GM13976 (cell line): ENCODE measurements around the gene LIPK.
"Not testable (repeated sequence)": the region's sequence is repeated elsewhere in the genome, so short reads cannot be mapped to it uniquely, and the experiment has no call there.

Source experiments
- DNase-seq: peaks from one replicate; pipeline ENCODE4 v3.0.0; 2012; ENCODE audit warnings: low spot score
- in situ Hi-C: fragments of 300-500 bp; cut with MboI; formaldehyde crosslinking; loops from one replicate; pipeline ENCODE4 v1.12.0; 2022; ENCODE audit warnings: low sequenced_read_pairs, mixed read lengths, inconsistent platforms; ENCODE audit not compliant: unreplicated experiment
- TF ChIP-seq, protein P1 (sequence below): IDR thresholded peaks from 2 replicates; pipeline ENCODE4 v1.5.1; 2012; ENCODE audit warnings: borderline replicate concordance, mild to moderate bottlenecking; ENCODE audit not compliant: insufficient read depth; ENCODE audit errors: extremely low read depth, missing control alignments, control extremely low read depth

LIPK gene

DNA sequence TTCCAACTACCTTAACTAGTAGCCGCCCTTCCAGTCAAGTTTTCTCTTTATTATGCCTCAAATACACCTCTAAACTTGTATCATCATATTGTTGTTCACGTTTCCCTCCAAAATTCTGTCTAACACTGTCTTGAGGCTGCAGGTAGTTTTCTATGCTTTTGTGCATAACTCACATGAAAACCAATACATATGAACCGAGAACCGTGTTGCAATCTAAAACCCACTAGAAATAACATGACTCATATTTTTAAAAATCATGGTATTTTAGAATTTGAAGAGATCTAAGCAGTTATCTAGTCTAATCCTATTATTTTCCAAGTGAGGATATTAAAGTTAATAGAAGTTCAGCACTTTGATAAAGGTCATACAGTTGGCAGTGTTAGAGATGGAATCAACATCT is 23.6 kb upstream of the LIPK start:
- TF ChIP-seq, protein P1, sequence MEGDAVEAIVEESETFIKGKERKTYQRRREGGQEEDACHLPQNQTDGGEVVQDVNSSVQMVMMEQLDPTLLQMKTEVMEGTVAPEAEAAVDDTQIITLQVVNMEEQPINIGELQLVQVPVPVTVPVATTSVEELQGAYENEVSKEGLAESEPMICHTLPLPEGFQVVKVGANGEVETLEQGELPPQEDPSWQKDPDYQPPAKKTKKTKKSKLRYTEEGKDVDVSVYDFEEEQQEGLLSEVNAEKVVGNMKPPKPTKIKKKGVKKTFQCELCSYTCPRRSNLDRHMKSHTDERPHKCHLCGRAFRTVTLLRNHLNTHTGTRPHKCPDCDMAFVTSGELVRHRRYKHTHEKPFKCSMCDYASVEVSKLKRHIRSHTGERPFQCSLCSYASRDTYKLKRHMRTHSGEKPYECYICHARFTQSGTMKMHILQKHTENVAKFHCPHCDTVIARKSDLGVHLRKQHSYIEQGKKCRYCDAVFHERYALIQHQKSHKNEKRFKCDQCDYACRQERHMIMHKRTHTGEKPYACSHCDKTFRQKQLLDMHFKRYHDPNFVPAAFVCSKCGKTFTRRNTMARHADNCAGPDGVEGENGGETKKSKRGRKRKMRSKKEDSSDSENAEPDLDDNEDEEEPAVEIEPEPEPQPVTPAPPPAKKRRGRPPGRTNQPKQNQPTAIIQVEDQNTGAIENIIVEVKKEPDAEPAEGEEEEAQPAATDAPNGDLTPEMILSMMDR, result no peak
- DNase-seq, result no peak
- in situ Hi-C loops, result loop anchor here (10.0 kb wide), 1 partner anchor 132 kb away; no protein-coding TSS in a partner anchor

DNA sequence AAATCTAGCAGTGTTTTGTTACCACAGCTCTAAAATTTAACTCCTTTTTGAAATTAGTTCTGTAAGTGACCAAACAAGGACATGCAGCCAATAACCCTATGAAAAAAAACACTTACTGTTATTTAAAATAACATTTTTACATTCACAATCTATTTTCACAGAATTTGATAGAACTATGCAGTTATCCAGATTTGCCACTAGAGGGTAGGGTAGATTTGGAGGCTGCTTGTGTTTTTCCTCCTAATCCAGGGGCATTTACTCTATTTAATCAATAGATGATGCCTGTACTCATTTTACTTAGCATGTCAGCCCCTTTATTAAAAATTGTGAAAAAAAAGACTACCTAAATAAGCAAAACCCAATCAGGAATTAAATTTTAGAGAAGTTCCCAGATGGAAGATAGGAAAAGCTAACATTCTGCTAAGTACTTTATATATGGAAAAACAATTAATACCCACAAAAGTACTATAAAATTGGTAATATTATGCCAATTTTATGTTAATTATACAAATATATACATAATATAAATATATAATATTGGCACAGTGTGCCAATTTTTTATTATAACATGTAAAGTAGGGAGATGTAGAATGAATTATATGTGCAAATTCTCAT is 18.1 kb upstream of the LIPK start:
- DNase-seq, result peak; percentile 36
- in situ Hi-C loops, result loop anchor here (10.0 kb wide), 1 partner anchor 127 kb away; no protein-coding TSS in a partner anchor

DNA sequence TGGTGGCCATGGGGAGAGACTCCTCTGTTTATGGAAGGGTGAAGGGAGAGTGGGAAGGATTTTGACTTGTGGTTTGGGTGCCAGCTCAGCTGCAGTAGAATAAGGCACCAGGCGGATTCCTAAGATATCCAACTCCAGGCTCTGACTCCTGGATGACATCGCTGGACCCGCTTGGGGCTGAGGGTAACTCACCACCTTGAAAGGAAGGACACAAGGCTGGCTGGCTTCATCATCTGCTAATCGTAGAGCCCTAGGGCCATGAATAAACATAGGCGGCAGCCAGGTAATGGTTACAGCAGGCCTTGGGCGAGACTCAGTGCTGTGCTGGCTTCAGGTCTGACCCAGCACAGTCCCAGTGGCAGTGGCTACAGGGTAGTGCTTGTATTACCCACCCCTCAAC is 16.7 kb upstream of the LIPK start:
- DNase-seq, result no peak
- TF ChIP-seq, protein P1, result no peak
- in situ Hi-C loops, result loop anchor here (10.0 kb wide), 1 partner anchor 125 kb away; no protein-coding TSS in a partner anchor

More for the DNA sequence above, 18.1 kb upstream of the LIPK start:
- TF ChIP-seq, protein P1, result peak; percentile 70

DNA sequence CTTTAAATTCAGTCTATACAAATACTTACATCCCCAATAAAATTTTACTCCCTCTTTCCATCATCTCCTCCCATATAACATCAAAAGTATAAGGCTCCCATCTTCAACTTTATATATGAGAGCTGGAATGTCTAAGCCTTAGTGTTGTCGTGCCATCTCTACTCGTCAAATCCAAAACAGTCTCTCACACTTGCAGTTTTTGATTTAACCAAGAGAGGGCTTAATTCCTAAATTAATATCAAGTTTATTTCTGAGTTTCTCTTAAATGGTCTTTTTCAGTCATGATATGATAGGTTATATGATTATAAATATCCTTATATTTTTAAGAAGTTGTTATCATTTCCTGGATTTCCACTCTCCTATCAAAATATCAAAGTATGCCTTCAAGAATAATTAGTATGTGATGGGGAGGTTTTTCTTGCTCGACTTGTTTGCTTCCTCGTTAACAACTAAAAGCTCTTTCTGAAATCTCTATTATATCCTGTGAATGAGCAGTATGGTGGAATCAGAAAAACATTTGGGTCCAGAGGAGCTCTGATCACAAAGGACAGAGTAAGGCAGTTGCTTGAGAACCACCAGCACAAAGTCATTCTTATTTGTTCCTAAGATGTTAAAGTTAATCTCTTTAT is 12.5 kb upstream of the LIPK start:
- in situ Hi-C loops, result no loop called here
- TF ChIP-seq, protein P1, result no peak
- DNase-seq, result no peak

DNA sequence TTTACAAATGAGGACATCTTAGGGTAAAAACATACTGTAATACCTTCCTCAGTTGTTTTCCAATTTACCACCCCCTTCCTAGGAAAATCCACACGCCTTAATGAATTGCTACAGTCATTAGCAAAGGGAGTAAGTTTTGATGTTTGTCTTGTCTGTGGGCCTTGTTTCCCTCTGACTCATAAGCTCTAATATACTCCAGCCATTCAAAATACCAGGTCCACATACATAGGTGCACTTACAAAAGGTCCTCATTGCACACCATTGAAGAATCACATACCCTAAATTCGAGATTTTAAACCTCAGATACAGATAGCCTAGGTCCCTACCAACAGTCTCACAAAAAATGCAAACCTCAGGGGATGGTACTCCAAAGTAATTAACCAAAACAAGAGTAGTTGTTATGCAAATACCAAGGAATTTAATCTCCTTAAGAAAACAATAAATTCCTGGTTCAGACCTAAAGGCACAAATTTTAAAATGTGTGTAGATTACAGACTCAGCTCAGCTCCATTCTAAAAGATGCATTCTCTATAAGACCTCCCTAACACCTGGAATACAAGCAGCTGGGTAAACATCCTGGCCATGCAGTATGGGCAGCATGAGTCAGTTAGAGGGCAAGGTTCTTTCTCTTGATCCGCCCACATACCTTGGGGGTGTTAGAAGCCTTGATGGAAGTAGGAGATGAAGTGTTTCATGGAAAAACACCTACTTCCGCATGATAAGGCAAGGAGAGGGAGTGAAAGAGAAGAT is 3.0 kb upstream of the LIPK start:
- in situ Hi-C loops, result no loop called here
- no peak for DNase-seq
- TF ChIP-seq, protein P1, result no peak

DNA sequence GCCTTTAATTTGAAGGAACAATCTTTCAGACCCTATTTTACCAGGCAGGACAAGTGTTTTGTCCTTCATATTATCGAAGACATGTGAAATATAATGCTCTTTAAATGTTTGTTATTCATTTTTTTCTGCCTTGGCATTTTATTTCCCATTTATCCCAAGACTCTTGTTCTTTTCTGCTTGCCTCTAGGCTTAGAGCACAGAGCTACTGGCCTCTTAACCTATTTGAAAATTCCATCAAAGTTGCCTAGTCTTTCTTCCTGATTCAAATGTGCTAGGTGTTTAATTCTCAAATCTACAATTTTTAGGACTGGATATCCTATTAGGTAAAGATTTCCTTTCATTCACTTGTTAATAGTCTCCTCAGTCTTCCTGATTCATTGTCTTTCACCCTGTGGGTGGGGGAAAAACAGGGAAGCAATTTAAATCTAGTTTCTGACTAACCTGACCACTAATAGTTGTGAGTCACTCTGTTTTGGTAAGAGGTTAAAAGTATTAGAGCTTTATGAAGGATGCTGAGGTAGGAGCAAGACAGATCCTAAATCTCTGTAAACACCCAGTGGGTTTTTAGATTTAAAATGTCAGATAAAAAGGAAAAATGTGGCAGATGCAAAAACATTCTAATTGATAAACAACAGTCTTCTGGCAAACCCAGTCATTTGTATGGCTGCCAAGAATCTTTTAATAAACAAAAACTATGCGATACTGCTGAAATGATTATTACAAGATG is 1.5 kb downstream of the LIPK start:
- TF ChIP-seq, protein P1, result no peak
- in situ Hi-C loops, result no loop called here
- no peak for DNase-seq

DNA sequence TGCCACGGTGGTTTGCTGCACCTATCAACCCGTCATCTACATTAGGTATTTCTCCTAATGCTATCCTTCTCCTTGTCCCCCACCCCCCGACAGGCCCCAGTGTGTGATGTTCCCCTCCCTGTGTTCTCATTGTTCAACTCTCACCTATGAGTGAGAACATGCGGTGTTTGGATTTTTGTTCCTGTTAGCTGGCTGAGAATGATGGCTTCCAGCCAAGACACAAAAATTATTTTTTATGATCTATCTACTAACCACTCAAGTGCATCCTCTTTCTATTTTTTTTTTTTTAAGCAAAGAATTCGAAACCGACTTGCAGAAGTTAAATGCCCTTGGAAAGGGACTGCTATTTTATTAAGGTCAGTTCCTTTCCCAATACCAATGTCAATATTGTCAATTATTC is 3.3 kb downstream of the LIPK start:
- DNase-seq, in situ Hi-C loops: not testable (repeated sequence)
